Smooth muscle cell (in vitro differentiated cells): ENCODE data around the gene SERPINA10. TPM values are rescaled to one million over a fixed set of nuclear protein-coding genes. Genes with fewer than 3 reads are reported as not detected.
"Not testable (repeated sequence)": the region's sequence is repeated elsewhere in the genome, so short reads cannot be mapped to it uniquely, and the experiment has no call there.

Source experiments
- DNase-seq: peaks from one replicate; lab custom pipeline; 2025; ENCODE audit not compliant: unreplicated experiment; lab: John Stamatoyannopoulos, UW
- H2AFZ ChIP-seq: fragments of 200-600 bp; sonication (generic); 2 replicates; pipeline ENCODE4 v1.6.0; 2016; ENCODE audit warnings: antibody characterized with exemption, low read depth, mild to moderate bottlenecking
- H3F3A ChIP-seq: fragments of 200-600 bp; sonication (generic); 2 replicates; pipeline ENCODE4 v1.6.0; 2017; ENCODE audit warnings: antibody characterized with exemption, low read depth
- H3K27ac ChIP-seq: fragments of 200-600 bp; sonication (generic); 2 replicates; pipeline ENCODE4 v1.5.1; 2016; ENCODE audit warnings: low read depth, mild to moderate bottlenecking
- H3K27me3 ChIP-seq: fragments of 200-600 bp; sonication (generic); 2 replicates; pipeline ENCODE4 v1.6.1; 2016; ENCODE audit warnings: low read depth, mild to moderate bottlenecking
- H3K36me3 ChIP-seq: fragments of 200-600 bp; sonication (generic); 2 replicates; pipeline ENCODE4 v1.5.1; 2016; ENCODE audit warnings: low read depth
- H3K4me1 ChIP-seq: fragments of 200-600 bp; sonication (generic); 2 replicates; pipeline ENCODE4 v1.5.1; 2016; ENCODE audit warnings: low read depth
- H3K4me2 ChIP-seq: fragments of 200-600 bp; sonication (generic); 2 replicates; pipeline ENCODE4 v1.6.0; 2016; ENCODE audit warnings: mild to moderate bottlenecking
- H3K4me3 ChIP-seq: fragments of 200-600 bp; sonication (generic); 2 replicates; pipeline ENCODE4 v1.5.1; 2016; ENCODE audit warnings: mild to moderate bottlenecking
- H3K79me2 ChIP-seq: fragments of 200-600 bp; sonication (generic); 2 replicates; pipeline ENCODE4 v1.6.0; 2016; ENCODE audit warnings: low read depth, mild to moderate bottlenecking
- H3K9ac ChIP-seq: fragments of 200-600 bp; sonication (generic); 2 replicates; pipeline ENCODE4 v1.6.0; 2016; ENCODE audit warnings: low read depth
- H3K9me3 ChIP-seq: fragments of 200-600 bp; sonication (generic); replicated peaks from 2 replicates; pipeline ENCODE4 v1.5.1; 2016; ENCODE audit warnings: low read depth
- H4K20me1 ChIP-seq: fragments of 200-600 bp; sonication (generic); 2 replicates; pipeline ENCODE4 v1.6.0; 2016; ENCODE audit warnings: low read depth
- CTCF ChIP-seq: fragments of 200-600 bp; sonication (generic); IDR thresholded peaks from 2 replicates; pipeline ENCODE4 v1.5.1; 2017; ENCODE audit warnings: borderline replicate concordance, mild to moderate bottlenecking, antibody characterized with exemption; ENCODE audit not compliant: insufficient read depth, poor library complexity, severe bottlenecking
- WGBS: methylation state at CpG from one replicate; pipeline ENCODE4 v1.1.7; 2016; ENCODE audit warnings: low lambda C conversion rate; 5-methylcytosine and 5-hydroxymethylcytosine counted together
- polyA plus RNA-seq: library from polyadenylated mRNA; unstranded; fragments of >200 nt; fragmentation: Nextera tagmentation; extraction: Ambion mirVana; gene quantifications from 2 replicates; pipeline ENCODE4 v1.2.1, GENCODE V29; 2016
- total RNA-seq: library from RNA; depleted of rRNA; stranded (reverse); fragments of >200 nt; gene quantifications from 2 replicates; pipeline ENCODE4 v1.2.3, GENCODE V29; 2014

The SERPINA10 gene
- total and polyA plus RNA-seq, 2 experiments from 2014 or later = not detected

GRCh38 chr14:94303111-94303510 is 10.0 kb upstream of the SERPINA10 start:
- no peak overlapping the region for H2AFZ ChIP-seq
- H3K27ac ChIP-seq = no peak overlapping the region
- no peaks in the 10 kb centered on the region for H3K27me3 ChIP-seq
- H3K9me3 ChIP-seq = no peaks in the 10 kb centered on the region
- H3K36me3 ChIP-seq = no peaks in the 10 kb centered on the region
- TF ChIP-seq CTCF = no peak
- no peak overlapping the region for H3K9ac ChIP-seq
- no peaks in the 10 kb centered on the region for H3K79me2 ChIP-seq
- no peaks in the 10 kb centered on the region for H3F3A ChIP-seq
- no peaks in the 10 kb centered on the region for H4K20me1 ChIP-seq
- H3K4me3 ChIP-seq = no peak overlapping the region
- 87% methylated on average over 7 of the region's 7 CpGs for WGBS
- DNase-seq = no peak
- no peak overlapping the region for H3K4me2 ChIP-seq
- H3K4me1 ChIP-seq = no peaks in the 10 kb centered on the region

DNA sequence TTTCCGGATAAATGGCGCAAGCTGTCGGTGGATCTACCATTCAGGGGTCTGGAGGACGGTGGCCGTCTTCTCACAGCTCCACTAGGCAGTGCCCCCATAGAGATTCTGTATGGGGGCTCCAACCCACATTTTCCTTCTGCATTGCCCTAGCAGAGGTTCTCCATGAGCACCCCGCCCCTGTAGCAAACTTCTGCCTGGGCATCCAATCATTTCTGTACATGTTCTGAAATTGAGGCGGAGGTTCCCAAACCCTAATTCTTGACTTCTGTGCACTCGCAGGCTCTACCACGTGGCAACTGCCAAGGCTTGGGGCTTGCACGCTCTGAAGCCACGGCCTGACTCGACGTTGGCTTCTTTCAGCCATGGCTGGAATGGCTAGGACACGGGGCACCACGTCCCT is 5.1 kb upstream of the SERPINA10 start:
- WGBS = 94% methylated on average over 15 of the region's 15 CpGs
- no peak overlapping the region for H2AFZ ChIP-seq
- no peak for TF ChIP-seq CTCF

GRCh38 chr14:94296181-94296545 is 3.1 kb upstream of the SERPINA10 start:
- not testable (repeated sequence) for H3K79me2 ChIP-seq, H4K20me1 ChIP-seq, H3K27me3 ChIP-seq, H3K9me3 ChIP-seq, H3F3A ChIP-seq, H3K4me2 ChIP-seq, DNase-seq, H3K36me3 ChIP-seq, H3K4me3 ChIP-seq, H3K27ac ChIP-seq, H3K9ac ChIP-seq, H3K4me1 ChIP-seq, H2AFZ ChIP-seq
- 81% methylated on average over 4 of the region's 4 CpGs for WGBS

More for the DNA sequence above, 5.1 kb upstream of the SERPINA10 start:
- H3K4me2 ChIP-seq = no peak overlapping the region
- H3K4me3 ChIP-seq = no peak overlapping the region
- no peaks in the 10 kb centered on the region for H3F3A ChIP-seq
- H3K4me1 ChIP-seq = no peaks in the 10 kb centered on the region
- no peak overlapping the region for H3K27ac ChIP-seq
- no peaks in the 10 kb centered on the region for H3K36me3 ChIP-seq
- H4K20me1 ChIP-seq = no peaks in the 10 kb centered on the region
- H3K9me3 ChIP-seq = no peaks in the 10 kb centered on the region
- H3K79me2 ChIP-seq = no peaks in the 10 kb centered on the region
- H3K27me3 ChIP-seq = no peaks in the 10 kb centered on the region
- H3K9ac ChIP-seq = no peak overlapping the region
- no peak for DNase-seq

- no peak for TF ChIP-seq CTCF
- no peaks in the 10 kb centered on the region for H3K36me3 ChIP-seq
- H3K4me3 ChIP-seq = no peak overlapping the region
- no peaks in the 10 kb centered on the region for H4K20me1 ChIP-seq
- 86% methylated on average over 9 of the region's 9 CpGs for WGBS
- no peak overlapping the region for H3K4me2 ChIP-seq
- no peak overlapping the region for H3K9ac ChIP-seq
- no peak for DNase-seq
- H3K4me1 ChIP-seq = no peaks in the 10 kb centered on the region
- no peaks in the 10 kb centered on the region for H3K9me3 ChIP-seq
- H3K27me3 ChIP-seq = no peaks in the 10 kb centered on the region
- no peaks in the 10 kb centered on the region for H3F3A ChIP-seq
- no peaks in the 10 kb centered on the region for H3K79me2 ChIP-seq
- no peak overlapping the region for H2AFZ ChIP-seq
- H3K27ac ChIP-seq = no peak overlapping the region
These were observed 2.5 kb upstream of the SERPINA10 start for GRCh38 chr14:94295360-94296180.
